Putamen (tissue), 1 donor: ENCODE results near the gene FPR1.

Experiments
- DNase-seq: peaks from one replicate; pipeline ENCODE4 v3.0.0-alpha.2; 2016; ENCODE audit warnings: low spot score

Gene FPR1

DNA sequence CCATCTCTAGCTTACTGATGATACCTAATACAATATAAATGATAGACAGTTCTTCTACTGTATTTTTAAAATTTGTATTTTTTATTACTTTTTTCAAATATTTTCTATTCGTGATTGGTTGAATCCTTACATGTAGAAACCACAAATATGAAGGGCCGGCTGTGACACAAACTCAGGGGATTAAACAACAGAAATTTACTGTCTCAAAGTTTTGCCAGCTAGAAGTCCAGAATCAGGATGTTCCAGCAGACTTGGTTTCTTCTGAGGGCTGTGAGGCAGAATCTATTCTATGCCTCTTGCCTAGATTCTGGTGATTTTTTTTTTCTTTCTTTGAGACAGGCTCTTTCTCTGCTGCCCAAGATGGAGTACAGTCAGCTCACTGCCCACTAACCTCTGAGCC, 13.8 kb downstream of the FPR1 start:
- DNase-seq = no peak

DNA sequence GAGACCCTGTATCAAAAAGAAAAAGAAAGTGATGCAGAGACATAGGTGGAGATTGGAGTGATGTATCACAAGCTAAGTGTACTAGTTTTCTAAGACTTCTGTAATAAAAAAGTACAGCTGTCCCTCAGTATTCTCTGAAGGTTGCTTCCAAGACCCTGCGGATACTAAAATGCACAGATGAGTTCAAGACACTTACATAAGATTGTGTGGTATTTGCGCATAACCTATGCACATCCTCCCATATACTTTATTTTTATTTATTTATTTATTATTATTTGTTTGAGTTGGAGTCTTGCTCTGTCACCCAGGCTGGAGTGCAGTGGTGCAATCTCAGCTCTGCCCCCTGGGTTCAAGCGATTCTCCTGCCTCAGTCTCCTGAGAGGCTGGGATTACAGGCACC, 14.3 kb downstream of the FPR1 start:
- DNase-seq = no peak

DNA sequence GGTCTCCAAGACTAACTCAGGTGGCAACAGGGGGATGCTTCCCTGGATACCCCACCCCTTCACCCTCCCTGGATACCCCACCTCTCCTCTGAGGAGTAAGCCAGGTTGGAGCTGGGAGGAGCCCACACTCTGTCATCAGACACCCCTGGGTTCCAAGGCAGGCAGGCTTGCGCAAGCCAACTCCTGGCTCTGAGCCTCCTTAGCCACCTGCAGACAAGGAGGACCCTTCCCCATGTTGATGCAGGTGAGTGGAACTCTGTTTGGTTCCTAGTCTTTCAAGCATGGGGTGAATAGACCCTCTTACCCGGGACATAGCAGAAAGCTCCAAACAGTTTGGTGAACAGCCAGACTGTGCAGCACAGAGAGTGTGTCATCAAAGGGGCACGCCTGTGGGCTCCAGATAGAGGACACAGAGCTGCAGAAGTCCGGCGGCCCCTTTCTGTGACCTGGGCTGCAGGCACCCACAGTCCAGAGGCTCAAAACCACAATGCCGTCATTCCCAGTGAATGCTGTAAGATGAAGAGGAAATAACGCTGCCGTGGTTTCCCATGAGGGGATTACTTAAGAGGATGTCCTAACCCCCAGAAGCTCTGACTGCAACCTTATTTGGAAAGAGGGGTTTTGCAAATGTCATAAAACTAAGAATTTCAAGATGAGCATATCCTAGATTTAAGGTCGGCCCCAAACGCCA, 15.8 kb downstream of the FPR1 start:
- no peak for DNase-seq

DNA sequence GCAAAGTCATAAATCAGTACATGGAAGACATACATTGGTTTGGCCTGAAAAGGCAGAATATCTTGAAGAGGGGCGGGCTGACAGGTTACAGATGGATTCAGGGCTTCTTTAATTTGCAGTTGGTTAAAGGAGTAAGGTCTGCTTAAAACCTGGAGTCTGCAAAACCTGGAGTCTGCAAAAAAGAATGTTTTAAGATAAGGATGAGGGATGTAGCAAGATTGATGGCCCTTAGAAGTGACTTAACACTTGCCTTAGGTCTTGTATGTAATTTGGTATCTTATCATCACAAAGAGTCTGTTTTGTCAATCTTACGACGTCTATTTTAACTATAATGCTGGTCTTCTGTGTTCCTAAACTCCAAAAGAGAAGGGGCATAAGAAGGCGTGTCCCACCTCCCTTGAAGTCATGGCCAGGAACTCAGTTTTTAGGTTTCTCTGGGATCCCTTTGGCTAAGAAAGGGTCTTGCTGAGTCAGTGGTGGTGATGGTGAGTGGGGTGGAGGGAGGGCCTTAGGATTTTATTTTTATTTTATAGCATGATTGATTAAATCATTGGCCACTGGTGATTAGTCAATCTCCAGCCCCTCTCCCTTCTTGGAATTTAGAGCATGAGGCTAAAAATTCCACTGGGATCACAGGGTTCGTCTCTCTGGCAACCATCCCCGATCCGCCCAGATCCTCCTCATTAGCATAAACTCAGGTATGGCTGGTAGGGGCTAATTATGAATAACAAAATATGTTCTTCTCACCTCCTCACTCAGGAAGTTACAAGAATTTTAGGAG, 17.7 kb downstream of the FPR1 start:
- no peak for DNase-seq

DNA sequence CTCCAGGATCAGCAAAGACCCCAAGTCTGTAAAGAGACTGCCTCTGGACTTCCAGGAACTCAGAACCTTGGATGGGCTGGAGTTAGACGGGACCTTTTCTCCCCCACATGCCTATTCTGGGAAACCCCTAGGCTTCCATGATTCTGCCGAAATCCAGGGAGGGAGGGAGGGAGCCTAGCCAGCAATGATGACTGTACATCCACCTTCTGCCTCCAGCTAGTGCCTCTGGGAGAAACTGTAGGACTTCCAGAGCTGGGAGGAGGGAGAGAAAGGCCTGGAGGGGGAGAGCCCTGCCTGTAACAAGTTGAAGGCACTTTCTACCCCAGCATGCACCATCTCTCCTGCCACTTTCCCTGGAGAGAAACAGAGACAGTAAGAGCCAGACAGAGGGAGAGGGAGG, 21.9 kb downstream of the FPR1 start:
- DNase-seq = no peak

DNA sequence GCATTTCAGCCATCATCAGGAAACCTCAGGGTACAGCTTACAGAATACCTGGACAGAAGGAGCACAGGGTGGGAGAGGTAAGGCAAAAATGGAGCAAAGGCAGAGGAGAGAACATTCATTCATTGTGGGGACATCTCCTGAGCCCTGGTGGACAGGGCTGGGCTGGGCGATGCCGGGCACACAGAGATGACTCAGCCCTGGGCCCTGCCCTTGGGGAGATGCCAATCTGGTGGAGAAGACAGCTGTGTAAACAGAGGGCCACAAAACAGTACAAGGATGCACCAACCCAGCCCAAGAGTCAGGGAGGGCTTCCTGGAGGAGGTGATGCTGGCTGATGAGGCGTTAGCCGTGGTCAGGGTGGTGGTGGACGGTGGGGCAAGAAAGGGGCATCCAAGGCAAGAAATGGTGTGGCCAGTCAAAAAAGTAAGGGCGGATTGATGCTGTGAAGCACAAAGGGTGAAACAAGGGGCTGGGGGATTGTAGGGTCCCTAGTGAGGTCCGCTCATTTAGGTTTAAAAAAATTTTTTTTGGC, 24.3 kb downstream of the FPR1 start:
- no peak for DNase-seq

DNA sequence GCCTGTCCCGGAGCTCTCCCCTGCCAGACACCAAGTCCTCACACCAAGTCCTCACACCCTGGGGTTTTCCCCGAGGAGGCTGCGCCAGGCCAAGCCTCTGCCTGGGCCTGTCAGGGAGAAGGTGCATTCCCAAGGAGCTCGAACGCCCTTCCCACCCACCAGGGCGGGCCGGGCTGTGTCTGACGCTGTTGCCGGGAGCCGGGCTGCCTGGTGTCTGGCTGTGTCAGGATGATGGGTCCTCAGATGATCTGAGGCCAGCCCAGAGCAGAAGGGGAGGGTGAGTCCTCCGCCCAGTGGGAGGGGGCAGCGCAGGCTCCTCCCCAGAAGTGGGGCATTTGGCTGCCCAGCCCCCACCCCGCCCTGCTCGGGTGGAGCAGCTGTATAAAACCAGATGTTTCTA, 25.6 kb downstream of the FPR1 start:
- DNase-seq = peak; percentile 87

DNA sequence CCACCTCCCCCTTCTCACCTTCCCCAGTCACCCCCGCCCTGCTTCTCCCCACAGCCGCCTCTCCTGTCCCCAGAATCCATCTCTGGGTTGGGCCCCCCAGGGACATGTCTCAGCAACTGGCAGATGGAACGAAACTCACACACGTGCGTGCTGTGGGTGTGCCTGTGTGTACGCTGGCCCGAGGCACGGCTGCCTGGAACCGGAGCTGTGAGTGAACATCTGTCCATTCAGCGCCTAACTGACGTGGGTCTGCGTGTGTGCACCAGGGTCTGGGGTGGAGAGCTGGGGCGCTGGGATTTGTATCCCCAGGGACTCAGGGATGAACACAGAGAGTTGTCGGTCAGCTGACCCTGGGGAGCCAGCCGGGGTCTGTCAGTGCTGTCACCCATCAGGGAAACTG, 27.1 kb downstream of the FPR1 start:
- no peak for DNase-seq

DNA sequence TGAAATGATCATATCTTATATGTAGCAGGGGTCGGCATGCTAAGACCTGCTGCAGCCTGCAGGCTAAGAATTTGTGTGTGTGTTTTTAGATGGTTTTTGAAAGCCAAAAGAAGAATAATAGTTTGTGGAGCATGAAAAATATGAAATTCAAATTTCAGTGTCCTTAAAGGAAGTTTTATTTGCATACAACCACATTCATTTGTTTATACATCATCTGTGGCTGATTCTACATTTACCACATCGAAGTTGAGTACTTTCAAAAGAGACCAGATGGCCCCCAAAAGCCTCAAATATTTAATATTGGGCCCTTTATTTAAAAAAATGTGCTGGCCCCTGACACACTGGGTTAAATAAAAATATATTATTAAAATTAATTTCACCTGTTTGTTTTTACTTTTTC, 29.2 kb downstream of the FPR1 start:
- DNase-seq = no peak

DNA sequence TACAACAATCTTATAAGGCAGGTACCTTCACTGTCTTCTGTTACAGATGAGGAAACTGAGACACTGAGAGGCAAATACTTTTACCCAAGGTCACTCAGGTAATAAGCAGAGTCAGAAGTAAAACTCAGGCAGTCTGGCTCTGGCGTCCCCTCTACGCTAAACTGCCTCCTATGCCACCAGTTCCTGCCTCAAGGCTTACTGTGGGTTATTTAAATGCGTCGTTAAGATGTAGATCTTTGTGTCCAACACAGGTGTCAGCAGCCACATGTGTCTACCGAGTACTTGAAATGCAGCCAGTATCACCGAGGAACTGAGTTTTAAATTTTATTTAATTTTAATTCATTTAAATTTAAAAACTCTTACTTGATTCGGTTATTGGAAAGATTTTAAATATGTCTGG, 29.8 kb downstream of the FPR1 start:
- no peak for DNase-seq

DNA sequence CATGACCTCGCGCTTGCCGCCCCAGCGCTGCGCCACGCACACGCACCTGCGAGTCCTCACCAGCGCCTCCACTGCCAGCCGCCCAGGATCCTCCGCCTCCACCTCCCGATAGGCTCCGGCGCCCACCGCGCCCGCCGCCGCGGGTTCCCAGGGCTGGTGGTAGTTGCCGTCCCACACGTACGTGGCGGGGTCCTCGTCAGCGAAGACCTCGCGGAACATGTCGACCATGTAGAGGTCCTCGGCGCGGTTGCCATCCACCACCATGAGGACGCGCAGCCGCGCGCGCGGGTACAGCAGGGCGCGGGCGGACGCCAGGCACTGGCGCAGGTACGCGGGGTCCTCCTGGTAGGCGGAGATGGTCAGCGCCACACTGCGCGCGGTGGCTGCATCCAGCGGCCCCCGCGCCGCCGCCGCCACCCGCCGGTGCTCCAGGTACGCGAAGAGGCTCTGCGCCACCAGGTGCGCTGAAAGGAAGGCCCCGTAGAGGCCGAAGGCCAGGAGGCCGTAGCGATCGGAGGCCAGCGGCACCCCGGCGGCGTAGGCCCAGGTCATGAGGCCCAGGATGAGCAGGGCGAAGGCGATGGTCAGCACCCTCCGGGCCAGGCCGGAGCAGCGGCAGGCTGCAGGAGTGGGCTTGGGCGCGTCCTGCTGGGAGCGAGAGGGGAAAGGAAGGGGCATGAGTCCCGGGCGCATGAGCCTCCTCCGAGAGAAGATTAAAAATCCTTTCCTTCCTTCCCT, 32.3 kb downstream of the FPR1 start:
- DNase-seq = no peak

DNA sequence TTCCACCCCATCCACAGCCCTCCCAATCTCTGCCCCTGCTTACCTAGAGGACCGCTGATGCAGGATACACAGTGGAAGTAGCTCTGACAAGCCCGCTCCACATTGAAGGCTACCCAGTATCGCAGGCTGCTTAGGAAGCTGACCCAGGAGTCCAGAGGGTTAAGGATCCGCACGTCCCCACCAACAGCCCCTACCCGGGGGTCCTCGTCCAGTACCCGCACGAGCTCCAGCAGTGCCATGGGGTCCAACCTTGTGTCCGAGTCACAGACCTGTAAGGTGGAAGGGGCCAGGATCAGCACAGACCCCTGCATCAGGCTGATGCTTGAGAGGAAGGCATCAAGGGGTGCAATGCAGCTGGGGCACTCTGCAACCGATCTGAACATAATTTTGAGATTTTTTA, 34.8 kb downstream of the FPR1 start:
- no peak for DNase-seq

DNA sequence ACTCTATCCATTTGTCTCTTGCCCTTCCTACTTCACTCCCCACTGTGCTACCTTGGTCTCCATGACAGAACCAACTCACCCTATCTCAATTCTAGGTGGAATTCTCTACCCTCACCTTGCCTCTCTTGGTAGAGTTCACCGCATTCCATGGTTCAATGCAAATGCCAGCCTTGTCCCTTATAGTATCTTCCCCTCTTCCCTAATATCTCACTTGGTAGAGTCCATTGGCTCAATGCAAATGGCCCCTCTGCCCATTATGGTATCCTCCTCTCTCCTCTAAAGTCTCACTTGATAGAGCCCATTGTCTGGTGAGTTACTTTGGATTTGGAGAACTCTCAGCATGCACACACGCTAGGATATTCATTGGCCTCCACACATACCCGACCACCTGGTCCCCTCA, 35.8 kb downstream of the FPR1 start:
- DNase-seq = no peak

DNA sequence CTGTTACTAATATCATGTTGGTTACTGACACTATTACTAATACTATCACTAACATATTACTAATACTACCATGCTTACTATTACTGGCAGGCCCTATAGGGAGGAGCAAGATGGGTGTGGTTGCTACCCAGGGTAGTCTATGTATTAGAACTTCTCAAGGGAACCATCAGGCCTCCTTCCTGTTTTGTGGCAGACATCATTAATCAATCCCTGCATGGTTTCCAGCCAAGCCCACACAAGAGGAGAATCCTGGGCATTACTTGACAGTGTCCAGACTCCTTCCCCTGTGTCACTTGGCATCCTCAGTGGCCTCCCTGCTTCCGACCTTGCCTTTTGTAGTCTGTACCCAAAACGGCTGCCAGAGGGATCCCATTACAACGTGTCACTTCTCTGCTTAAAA, 36.8 kb downstream of the FPR1 start:
- DNase-seq = no peak

DNA sequence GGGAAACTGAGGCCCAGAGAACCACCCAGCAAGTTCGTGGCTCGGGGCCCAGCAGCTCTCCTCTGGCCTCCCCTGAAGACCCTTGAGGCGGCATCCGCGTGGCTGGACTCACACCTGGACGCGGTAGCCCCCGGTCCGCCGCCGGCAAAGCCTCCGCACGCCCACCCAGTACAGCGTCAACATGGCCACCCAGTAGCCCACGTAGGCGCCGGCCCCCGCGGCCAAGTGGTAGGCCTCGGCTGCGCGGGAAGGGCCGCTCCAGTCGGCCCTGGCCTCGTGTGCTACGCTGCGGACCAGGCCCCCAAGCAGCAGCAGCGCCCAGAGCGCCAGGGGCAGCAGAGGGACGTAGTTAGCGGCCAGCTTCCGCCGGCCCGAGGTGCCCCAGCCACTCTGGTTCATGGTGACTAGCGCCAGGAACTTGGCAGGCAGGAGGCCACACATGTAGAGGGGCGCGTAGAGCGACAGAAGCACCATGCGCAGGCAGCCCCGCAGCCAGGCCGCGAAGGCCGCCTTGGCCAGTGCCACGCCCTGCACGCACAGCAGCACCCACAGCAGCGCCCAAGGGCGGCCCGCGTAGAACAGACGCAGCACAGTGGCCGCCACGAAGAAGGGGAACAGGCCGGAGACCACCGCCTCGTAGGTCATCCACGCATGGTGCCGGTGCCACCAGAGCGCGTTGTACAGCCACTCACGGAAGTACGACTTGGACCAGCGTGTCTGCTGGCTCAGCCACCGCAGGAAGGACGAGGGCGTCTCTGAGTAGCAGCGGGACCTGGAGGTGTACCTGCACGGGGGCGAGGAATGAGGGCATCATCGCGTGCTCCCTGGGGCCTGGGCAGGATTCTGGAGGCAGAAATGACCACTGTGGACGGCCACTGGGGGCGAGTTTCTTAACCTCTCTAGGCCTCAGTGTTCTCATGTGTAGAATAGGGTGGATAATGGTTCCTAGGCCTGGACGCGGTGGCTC, 38.1 kb downstream of the FPR1 start:
- DNase-seq = no peak

DNA sequence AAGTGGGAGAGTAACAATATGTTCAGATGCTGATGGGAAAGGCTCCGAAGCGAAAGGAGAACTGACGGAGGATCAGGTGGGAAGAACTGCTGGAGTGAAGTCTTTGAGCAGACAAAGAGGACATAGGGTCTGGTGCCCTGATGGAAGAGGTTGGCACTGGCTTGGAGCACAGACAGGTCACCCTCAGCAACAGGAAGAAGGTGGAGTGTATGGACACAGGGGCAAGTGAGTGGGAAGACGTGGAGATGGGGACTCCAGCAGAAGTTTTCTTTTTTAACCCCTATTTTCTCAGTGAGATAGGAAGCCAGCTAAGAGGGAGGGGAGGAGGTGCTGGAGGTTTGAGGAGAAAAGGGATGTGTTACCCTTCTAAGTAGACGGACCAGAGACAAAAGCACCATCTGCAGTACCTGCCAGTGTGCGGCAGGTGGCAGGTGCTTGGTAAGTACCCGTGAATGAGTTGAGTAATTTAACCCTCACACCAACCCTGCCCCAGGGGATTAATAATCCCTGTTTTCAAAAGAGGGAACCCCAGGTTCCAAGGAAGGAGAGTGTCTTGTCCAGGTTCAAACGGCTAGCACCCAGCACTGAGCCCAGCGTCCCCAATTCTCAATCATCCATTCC, 39.1 kb downstream of the FPR1 start:
- DNase-seq = no peak

DNA sequence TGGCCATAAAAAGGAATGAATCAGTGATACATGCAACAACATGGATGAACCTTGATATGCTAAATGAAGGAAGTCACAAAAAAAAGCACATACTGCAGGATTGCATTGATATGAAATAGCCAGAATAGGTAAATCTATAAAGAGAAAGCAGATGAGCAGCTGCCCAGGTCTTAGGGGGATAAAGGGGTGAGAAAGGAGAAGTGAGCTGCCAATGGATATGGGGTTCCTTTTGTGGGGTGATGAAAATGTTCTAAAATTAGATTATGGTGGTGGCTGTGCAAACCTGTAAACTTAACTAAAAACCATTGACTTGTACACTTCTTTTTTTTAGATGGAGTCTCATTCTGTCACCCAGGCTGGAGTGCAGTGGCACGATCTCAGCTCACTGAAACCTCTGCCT, 40.0 kb downstream of the FPR1 start:
- no peak for DNase-seq

DNA sequence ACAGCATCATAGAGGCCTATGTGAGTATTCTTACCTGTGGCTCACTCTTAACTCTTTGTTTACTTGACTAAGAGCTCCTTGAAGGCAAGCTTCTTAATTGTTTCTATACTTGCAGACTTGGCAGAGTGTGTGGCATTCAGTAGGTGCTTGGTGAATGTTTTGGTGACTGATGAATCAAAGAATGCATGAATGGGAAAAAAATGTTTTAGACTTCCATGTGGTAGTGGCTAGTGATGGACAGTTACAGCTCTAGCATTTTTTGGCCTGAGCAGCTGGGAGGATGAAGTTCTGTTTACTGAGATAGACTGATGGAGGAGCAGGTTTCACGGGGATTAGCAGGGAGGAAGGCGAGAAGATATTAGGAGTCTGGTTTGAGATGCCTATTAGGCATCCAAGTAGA, 41.5 kb downstream of the FPR1 start:
- DNase-seq = no peak

DNA sequence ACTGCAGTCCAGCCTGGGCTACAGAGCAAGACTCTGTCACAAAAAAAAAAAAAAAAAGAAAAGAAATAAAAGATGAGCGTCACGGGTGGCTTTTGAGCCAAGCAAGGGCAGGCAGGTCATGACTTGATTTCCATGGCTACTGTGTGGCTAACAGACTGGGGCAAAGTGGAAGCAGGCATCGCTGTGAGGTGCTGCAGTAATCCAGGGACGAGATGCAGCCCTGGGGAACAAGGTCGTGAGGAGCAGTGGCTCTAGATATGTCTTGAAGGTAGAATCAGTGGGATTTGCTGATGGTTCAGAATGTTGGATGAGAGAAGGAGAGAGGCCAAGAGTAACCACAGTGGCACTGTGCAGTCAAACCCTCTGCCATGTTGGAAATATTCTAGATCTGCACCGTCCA, 42.1 kb downstream of the FPR1 start:
- no peak for DNase-seq

DNA sequence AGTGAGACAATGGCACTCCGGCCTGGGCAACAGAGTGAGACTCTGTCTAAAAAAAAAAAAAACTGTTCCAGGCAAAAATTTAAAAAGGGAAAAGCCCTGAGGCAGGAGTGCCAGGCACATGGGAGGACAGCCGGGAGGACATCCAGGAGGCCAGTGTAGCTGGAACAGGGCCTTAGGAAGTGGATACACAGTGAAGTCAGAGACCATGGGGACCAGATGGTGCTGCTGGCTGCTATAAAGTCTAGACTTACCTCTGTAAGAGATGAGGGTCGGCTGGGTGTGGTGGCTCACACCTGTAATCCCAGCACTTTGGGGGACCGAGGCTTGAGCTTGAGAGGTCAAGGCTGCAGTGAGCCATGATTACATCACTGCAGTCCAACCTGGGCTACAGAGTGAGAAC, 42.9 kb downstream of the FPR1 start:
- DNase-seq = no peak

DNA sequence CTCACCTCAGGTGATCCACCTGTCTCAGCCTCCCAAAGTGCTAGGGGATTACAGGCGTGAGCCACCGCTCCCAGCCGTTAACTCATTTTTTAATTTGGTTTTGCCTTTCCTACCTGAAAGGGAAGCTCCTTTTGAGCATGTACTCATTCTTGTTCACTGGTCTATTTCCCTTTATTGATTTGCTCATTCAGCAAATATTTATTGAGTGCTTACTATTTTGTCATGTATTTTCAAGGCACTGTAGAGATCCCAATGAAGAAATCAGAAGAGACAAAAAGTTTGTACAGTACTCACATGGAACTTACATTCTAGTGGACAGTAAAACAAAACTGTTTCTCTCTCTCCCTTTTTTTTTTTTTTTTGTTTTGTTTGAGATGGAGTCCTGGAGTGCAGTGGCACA, 44.8 kb downstream of the FPR1 start:
- DNase-seq = no peak
